ENCODE measurements around the gene GALK1.
A peak's percentile ranks its signal among the peaks of the same experiment; 100 is the strongest.
"Not testable (repeated sequence)": the region's sequence is repeated elsewhere in the genome, so short reads cannot be mapped to it uniquely, and the experiment has no call there.

GALK1 gene

GRCh38 chr17:75764711-75765421 lies at the start of gene GALK1:
Gene GALK1 (minus strand): TSS chr17:75765192. CDS start chr17:75765136, 56 bp downstream.
- FAIRE-seq, result no peak

- FAIRE-seq, result no peak
Measured at GRCh38 chr17:75814021-75814395, 49.0 kb upstream of the GALK1 start.

- no peak for FAIRE-seq
Measured at GRCh38 chr17:75813081-75814020, 48.4 kb upstream of the GALK1 start.

GRCh38 chr17:75812096-75813013 lies 47.4 kb upstream of the GALK1 start:
- FAIRE-seq, result no peak

GRCh38 chr17:75811174-75811573 lies 46.2 kb upstream of the GALK1 start:
- no peak for FAIRE-seq

- not testable (repeated sequence) for FAIRE-seq
Measured at GRCh38 chr17:75810756-75811155, 45.8 kb upstream of the GALK1 start.

GRCh38 chr17:75810216-75810615 lies 45.2 kb upstream of the GALK1 start:
- FAIRE-seq, result no peak

GRCh38 chr17:75809631-75810111 lies 44.7 kb upstream of the GALK1 start:
- FAIRE-seq, result no peak

GRCh38 chr17:75808905-75809621 lies 44.1 kb upstream of the GALK1 start:
- FAIRE-seq, result no peak

GRCh38 chr17:75808549-75808904 lies 43.5 kb upstream of the GALK1 start:
- FAIRE-seq, result no peak

GRCh38 chr17:75807861-75808260 lies 42.9 kb upstream of the GALK1 start:
- FAIRE-seq, result no peak

GRCh38 chr17:75806822-75807500 lies 42.0 kb upstream of the GALK1 start:
- FAIRE-seq, result no peak

- no peak for FAIRE-seq
Measured at GRCh38 chr17:75803883-75804282, 38.9 kb upstream of the GALK1 start.

- no peak for FAIRE-seq
Measured at GRCh38 chr17:75799402-75799801, 34.4 kb upstream of the GALK1 start.

GRCh38 chr17:75795820-75796607 lies 31.0 kb upstream of the GALK1 start:
- no peak for FAIRE-seq

- FAIRE-seq, result no peak
Measured at GRCh38 chr17:75793460-75793859, 28.5 kb upstream of the GALK1 start.

- no peak for FAIRE-seq
Measured at GRCh38 chr17:75791254-75791653, 26.3 kb upstream of the GALK1 start.

- no peak for FAIRE-seq
Measured at GRCh38 chr17:75785016-75785890, 20.3 kb upstream of the GALK1 start.

GRCh38 chr17:75784473-75785015 lies 19.6 kb upstream of the GALK1 start, which contains the start of gene UNK:
Gene UNK (plus strand): TSS chr17:75784806. CDS start chr17:75784881, 75 bp downstream.
- peak; percentile 72 for FAIRE-seq
